Psoas muscle (tissue), 8 donors: Measurements from ENCODE around the gene NFS1. TPM values are rescaled to one million over a fixed set of nuclear protein-coding genes. Genes with fewer than 3 reads are reported as not detected.

Source experiments
- ATAC-seq, 4 donors: fragments of 200-7000 bp; cut with Tn5 transposase; one replicate each; pipeline ENCODE4 v1.9.1; 2020; ENCODE audit warnings: moderate library complexity in 3 of 4, mild to moderate bottlenecking in 2 of 4
- DNase-seq, 2 donors: peaks; one replicate each; pipeline ENCODE4 v3.0.0-alpha.2; 2020
- H3K27ac ChIP-seq: fragments of 200-600 bp; one replicate; pipeline ENCODE4 v1.8.0; 2022
- H3K27me3 ChIP-seq, 3 donors: fragments of 200-600 bp in 1 of 3; one replicate each; pipeline versions ENCODE4 v1.6.1 to v1.8.0; 2013 to 2022; ENCODE audit warnings: low read length in 2 of 3, mild to moderate bottlenecking in 2 of 3, moderate library complexity in 1 of 3; ENCODE audit not compliant: insufficient read depth in 3 of 3
- H3K36me3 ChIP-seq, 2 donors: fragments of 200-600 bp in 1 of 2; one replicate each; pipeline versions ENCODE4 v1.6.1 to v1.8.0; 2013 to 2022; ENCODE audit warnings: low read depth in 1 of 2, mild to moderate bottlenecking in 1 of 2, moderate library complexity in 1 of 2; ENCODE audit not compliant: insufficient read depth in 1 of 2
- H3K4me1 ChIP-seq: fragments of 200-600 bp; one replicate; pipeline ENCODE4 v1.8.0; 2022
- H3K4me3 ChIP-seq: fragments of 200-600 bp; one replicate; pipeline ENCODE4 v1.8.0; 2022; ENCODE audit warnings: mild to moderate bottlenecking
- H3K9me3 ChIP-seq: fragments of 200-600 bp; one replicate; pipeline ENCODE4 v1.8.0; 2022
- CTCF ChIP-seq: fragments of 200-600 bp; IDR thresholded peaks from one replicate; pipeline ENCODE4 v1.8.0; 2022; ENCODE audit warnings: antibody characterized with exemption
- WGBS, 3 donors: extraction: QIAGEN DNeasy Blood & Tissue Kit; methylation state at CpG; one replicate each; pipeline versions ENCODE4 v1.1.6 to v1.1.7; 2013; 5-methylcytosine and 5-hydroxymethylcytosine counted together
- intact Hi-C, 2 donors: fragments of 100-400 bp; cut with DNase I; formaldehyde crosslinking; loops; one replicate each; pipeline versions ENCODE4 v1.11.0 to v1.14.2; 2022
- polyA plus RNA-seq, 3 donors: library from polyadenylated mRNA; stranded (reverse); fragments of 200-250 nt; gene quantifications; one replicate each; pipeline ENCODE4 v1.2.3, GENCODE V29; 2013
- total RNA-seq, 4 donors: library from RNA; stranded (reverse); fragmentation: NEBNext Ultra II Directional in 2 of 4; extraction: Animal tissue kit (Norgen Biotek cat#: 25700) in 2 of 4; gene quantifications; one replicate each; pipeline versions ENCODE4 v1.2.1 to v1.2.4, GENCODE V29; 2021 to 2023
- donor health status: healthy with polysubstance abuse.
- donor health status: DM: no; HTN: no; CAD: no; lungs with moderate emphysema.
- donor health status: Bipolar disorder and iron deficiency.
- donor health status: healthy.
- donor health status: DM: yes; HTN: yes; CAD: no.
- donor health status: DM: no; HTN: no; CAD: no.
- donor health status: DM: no; HTN: no; CAD: no.
- donor health status: DM: yes; HTN: yes; CAD: no.

Gene NFS1
- total and polyA plus RNA-seq, 7 donors: 19.8 to 45.0 (median 35.2) TPM

GRCh38 chr20:35638751-35639150 lies 60.4 kb downstream of the NFS1 start:
- Histone ChIP-seq H3K4me1 (peaks cover 31% of the 10 kb centered on the region), H3K27ac (no peak overlapping the region), H3K4me3 (no peak overlapping the region), H3K36me3 (no peaks in the 10 kb centered on the region), H3K27me3 (no peaks in the 10 kb centered on the region), H3K9me3 (no peaks in the 10 kb centered on the region)
- WGBS, 3 donors: 23 to 39% (median 37%) methylated on average over 2 of the region's 2 CpGs
- no peak for TF ChIP-seq CTCF
- ATAC-seq (no peak), DNase-seq (no peak)
- intact Hi-C loops: no loop called here

- DNase-seq (no peak), ATAC-seq (peak; percentile 47 to 72 (median 69))
- peaks cover 31% of the 10 kb centered on the region for H3K4me1 ChIP-seq
- no peaks in the 10 kb centered on the region for H3K27me3 ChIP-seq
- H3K27ac ChIP-seq: no peak overlapping the region
- H3K9me3 ChIP-seq: no peaks in the 10 kb centered on the region
- intact Hi-C loops: no loop called here
- H3K36me3 ChIP-seq: peaks cover 0 to 4% of the 10 kb centered on the region in 2 donors
- TF ChIP-seq CTCF: no peak
- WGBS, 3 donors: 61 to 76% (median 64%) methylated on average over 6 of the region's 6 CpGs
- H3K4me3 ChIP-seq: no peak overlapping the region
Measured at GRCh38 chr20:35637276-35637675, 61.9 kb downstream of the NFS1 start.

- WGBS, 3 donors: 67 to 79% (median 70%) methylated on average over 2 of the region's 2 CpGs
- ATAC-seq (no peak), DNase-seq (no peak)
- TF ChIP-seq CTCF: no peak
- Histone ChIP-seq H3K9me3 (no peaks in the 10 kb centered on the region), H3K36me3 (peaks cover 0 to 15% of the 10 kb centered on the region in 2 donors), H3K4me3 (no peak overlapping the region), H3K27me3 (no peaks in the 10 kb centered on the region), H3K27ac (no peak overlapping the region), H3K4me1 (peaks cover 31% of the 10 kb centered on the region)
- intact Hi-C loops: no loop called here
Measured at GRCh38 chr20:35636095-35636494, 63.1 kb downstream of the NFS1 start.

GRCh38 chr20:35635652-35636051 lies 63.5 kb downstream of the NFS1 start:
- intact Hi-C loops: no loop called here
- 80 to 87% (median 84%) methylated on average over 4 of the region's 4 CpGs for WGBS, 3 donors
- Histone ChIP-seq H3K4me1 (peaks cover 31% of the 10 kb centered on the region), H3K4me3 (no peak overlapping the region), H3K36me3 (peaks cover 0 to 19% of the 10 kb centered on the region in 2 donors), H3K9me3 (no peaks in the 10 kb centered on the region), H3K27me3 (no peaks in the 10 kb centered on the region), H3K27ac (no peak overlapping the region)
- TF ChIP-seq CTCF: no peak
- DNase-seq (no peak), ATAC-seq (no peak)

- no peak overlapping the region for H3K4me3 ChIP-seq
Measured at GRCh38 chr20:35632539-35633115, 66.5 kb downstream of the NFS1 start.

More at GRCh38 chr20:35632539-35633115, 66.5 kb downstream of the NFS1 start:
- Histone ChIP-seq H3K36me3 (peaks cover 0 to 48% of the 10 kb centered on the region in 2 donors), H3K9me3 (no peaks in the 10 kb centered on the region), H3K4me1 (peaks cover 17% of the 10 kb centered on the region), H3K27ac (no peak overlapping the region), H3K27me3 (no peaks in the 10 kb centered on the region)
- intact Hi-C loops: no loop called here
- 94 to 98% (median 94%) methylated on average over 13 of the region's 13 CpGs for WGBS, 3 donors
- no peak for TF ChIP-seq CTCF
- ATAC-seq (no peak), DNase-seq (no peak)
